Measurements from ENCODE around the gene DNAJC28. TPM values are rescaled to one million over a fixed set of nuclear protein-coding genes. Genes with fewer than 3 reads are reported as not detected.

Gene DNAJC28
- total RNA-seq, 1 experiment from 2014 or later: 3.5 TPM

- Mint-ChIP-seq H3K36me3 (peaks cover 78% of the 10 kb centered on the region), H3K4me1 (no peaks in the 10 kb centered on the region), H3K27ac (no peak overlapping the region), H3K4me3 (no peak overlapping the region), H3K27me3 (ENCODE audit: low read depth) (no peaks in the 10 kb centered on the region), H3K9me3 (no peaks in the 10 kb centered on the region)
- DNase-seq (ENCODE audit: low spot score): no peak
- TF ChIP-seq ZNF232 (CRISPR knock-in tag; IDR thresholded peaks at IDR 0.05) (no peak), RELA (CRISPR knock-in tag; IDR thresholded peaks at IDR 0.05; ENCODE audit: borderline replicate concordance) (no peak), GTF2I (CRISPR knock-in tag; conservative IDR thresholded peaks at IDR 0.05) (no peak), ETV6 (CRISPR knock-in tag; IDR thresholded peaks at IDR 0.05) (no peak), ZMAT4 (CRISPR knock-in tag; IDR thresholded peaks at IDR 0.05) (no peak), MLX (CRISPR knock-in tag; IDR thresholded peaks at IDR 0.05) (no peak), TEAD4 (CRISPR knock-in tag; IDR thresholded peaks at IDR 0.05) (no peak), ZNF425 (CRISPR knock-in tag; conservative IDR thresholded peaks at IDR 0.05) (no peak), CTCF (IDR thresholded peaks at IDR 0.05) (no peak), ZNF532 (CRISPR knock-in tag; IDR thresholded peaks at IDR 0.05; ENCODE audit: borderline replicate concordance) (no peak), MYBL2 (CRISPR knock-in tag; IDR thresholded peaks at IDR 0.05) (no peak), TEAD1 (CRISPR knock-in tag; IDR thresholded peaks at IDR 0.05) (no peak), E2F5 (CRISPR knock-in tag; IDR thresholded peaks at IDR 0.05) (no peak), NR2C2 (CRISPR knock-in tag; IDR thresholded peaks at IDR 0.05) (no peak), NFATC4 (CRISPR knock-in tag; IDR thresholded peaks at IDR 0.05) (no peak), ATF2 (CRISPR knock-in tag; IDR thresholded peaks at IDR 0.05; ENCODE audit: borderline replicate concordance, low read depth) (no peak), FOXK1 (CRISPR knock-in tag; IDR thresholded peaks at IDR 0.05) (no peak), ZNF138 (CRISPR knock-in tag; conservative IDR thresholded peaks at IDR 0.05) (no peak), CREM (CRISPR knock-in tag; IDR thresholded peaks at IDR 0.05) (no peak)
- POLR2A ChIA-PET: no interaction called here
- ATAC-seq: no peak
- CTCF ChIA-PET: interaction anchor here (0.6 kb wide), 1 partner anchor 191 kb away, joined by 5 read pairs; no protein-coding TSS in a partner anchor
These were observed 22.7 kb upstream of the DNAJC28 start for GRCh38 chr21:33514229-33514628.

Data from WTC11 (cell line).